Measurements from ENCODE around the gene TREX2. TPM values are rescaled to one million over a fixed set of nuclear protein-coding genes. Genes with fewer than 3 reads are reported as not detected.

The TREX2 gene
- polyA plus RNA-seq, 1 of the 3 experiments (the other 2 are of a cell fraction): 0.76 TPM

DNA sequence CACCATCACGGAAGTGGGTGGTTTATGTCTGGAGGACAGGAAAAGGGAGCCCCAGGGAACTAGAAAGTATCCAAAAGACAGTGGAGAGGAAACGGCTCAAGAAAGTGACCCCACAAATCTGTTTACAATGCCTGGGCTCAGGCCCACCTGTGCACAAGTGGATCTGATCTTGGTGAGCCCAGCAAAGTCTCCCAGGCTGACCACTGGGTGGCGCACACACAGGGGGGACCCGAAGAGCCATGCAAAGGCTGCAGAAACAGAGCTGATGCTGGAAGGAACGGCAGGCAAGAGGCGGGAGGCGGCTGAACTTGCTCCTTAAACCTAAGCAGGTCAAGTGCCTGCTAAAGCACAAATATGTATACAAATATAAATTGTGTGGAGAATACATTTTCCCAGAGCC is 15.0 kb upstream of the TREX2 start:
- peak; percentile 83 for DNase-seq
- H3K9ac ChIP-seq: no peak overlapping the region
- no peaks in the 10 kb centered on the region for H3K79me2 ChIP-seq (ENCODE audit: insufficient read depth)
- ChIA-PET POLR2A (interaction anchor here (1.0 kb wide), 1 partner anchor 47 kb away, joined by 3 read pairs; no protein-coding TSS in a partner anchor), CTCF (interaction anchor here (0.6 to 3.3 kb wide), 41 partner anchors 8 to 546 kb away, joined by 3 to 63 read pairs (median 4); partner anchors contain the start of genes BGN, HAUS7 and TREX2)
- H3K27me3 ChIP-seq (ENCODE audit: insufficient read depth): no peaks in the 10 kb centered on the region; the same call in 1 of the 2 replicates
- H3K9me3 ChIP-seq: no peaks in the 10 kb centered on the region
- peaks cover 0 to 14% of the 10 kb centered on the region in 2 experiments; a peak in 1 of 4 replicates for H3K4me1 ChIP-seq (ENCODE audit: control insufficient read depth in 1 of 2, insufficient read depth in 2 of 2, low read depth in 1 of 2, low read length in 1 of 2)
- H2AFZ ChIP-seq (ENCODE audit: low read depth): no peak overlapping the region
- TF ChIP-seq EP300 (IDR thresholded peaks at IDR 0.05; ENCODE audit: borderline replicate concordance in 1 of 2, low read depth in 1 of 2, low read length in 1 of 2) (no peak), RAD21 (IDR thresholded peaks at IDR 0.05; ENCODE audit: low read length) (peak; percentile 58), CTCF (IDR thresholded peaks at IDR 0.05) (peak; percentile 86), TAF1 (IDR thresholded peaks at IDR 0.05; ENCODE audit: borderline replicate concordance, low read depth, low read length) (no peak), EZH2phosphoT487 (IDR thresholded peaks at IDR 0.05; ENCODE audit: borderline replicate concordance, low read depth) (no peak), SMC3 (IDR thresholded peaks at IDR 0.05; ENCODE audit: low read depth, low read length) (peak; percentile 79), TCF12 (IDR thresholded peaks at IDR 0.05) (no peak), POLR2AphosphoS5 (IDR thresholded peaks at IDR 0.05; ENCODE audit: low read depth, low read length) (no peak)
- no peak overlapping the region for H3K4me2 ChIP-seq
- H3F3A ChIP-seq (replicated peaks; ENCODE audit: insufficient read depth): peaks cover 3% of the 10 kb centered on the region
- 13% methylated on average over 7 of the region's 7 CpGs for WGBS (ENCODE audit: low lambda C conversion rate)
- peaks cover 0 to 6% of the 10 kb centered on the region in 2 experiments for H3K36me3 ChIP-seq (replicated peaks in 1 of 2; ENCODE audit: control insufficient read depth in 1 of 2, insufficient read depth in 2 of 2, low read length in 1 of 2)
- no peaks in the 10 kb centered on the region for H4K20me1 ChIP-seq (ENCODE audit: insufficient read depth)
- no peak overlapping the region for H3K27ac ChIP-seq (ENCODE audit: low read depth in 2 of 2, low read length in 1 of 2)
- H3K4me3 ChIP-seq (ENCODE audit: low read depth in 2 of 2, low read length in 1 of 2): no peak overlapping the region
- no peaks in the 10 kb centered on the region for H3K9me2 ChIP-seq

- ChIA-PET POLR2A (no interaction called here), CTCF (interaction anchor here (0.6 to 3.3 kb wide), 18 partner anchors 9 to 512 kb away, joined by 3 to 63 read pairs (median 6); partner anchors contain the start of genes HAUS7 and TREX2)
- Histone ChIP-seq H3K79me2 (ENCODE audit: insufficient read depth) (no peaks in the 10 kb centered on the region), H3F3A (replicated peaks; ENCODE audit: insufficient read depth) (peaks cover 3% of the 10 kb centered on the region), H3K4me3 (ENCODE audit: low read depth in 2 of 2, low read length in 1 of 2) (no peak overlapping the region), H3K4me2 (no peak overlapping the region), H2AFZ (ENCODE audit: low read depth) (no peak overlapping the region), H3K9me2 (no peaks in the 10 kb centered on the region), H4K20me1 (ENCODE audit: insufficient read depth) (no peaks in the 10 kb centered on the region), H3K36me3 (replicated peaks in 1 of 2; ENCODE audit: control insufficient read depth in 1 of 2, insufficient read depth in 2 of 2, low read length in 1 of 2) (peaks cover 0 to 7% of the 10 kb centered on the region in 2 experiments), H3K9me3 (no peaks in the 10 kb centered on the region), H3K4me1 (ENCODE audit: control insufficient read depth in 1 of 2, insufficient read depth in 2 of 2, low read depth in 1 of 2, low read length in 1 of 2) (peaks cover 0 to 19% of the 10 kb centered on the region in 2 experiments; a peak in 1 of 4 replicates), H3K9ac (no peak overlapping the region), H3K27ac (ENCODE audit: low read depth in 2 of 2, low read length in 1 of 2) (no peak overlapping the region), H3K27me3 (ENCODE audit: insufficient read depth) (no peaks in the 10 kb centered on the region; the same call in 1 of the 2 replicates)
- TF ChIP-seq FOXJ3 (CRISPR knock-in tag; IDR thresholded peaks at IDR 0.05): no peak
- TF ChIP-seq TCF12 (IDR thresholded peaks at IDR 0.05): peak; percentile 20; the same call in 1 of the 2 replicates
- no peak for TF ChIP-seq PBX3 (IDR thresholded peaks at IDR 0.05)
- 70% methylated on average over 4 of the region's 4 CpGs for WGBS (ENCODE audit: low lambda C conversion rate)
- DNase-seq: no peak
Observed at GRCh38 chrX:153459986-153460385, 14.1 kb upstream of the TREX2 start.
